Lung (tissue), 12 donors: Measurements from ENCODE around the gene GLT6D1. TPM values are rescaled to one million over a fixed set of nuclear protein-coding genes. Genes with fewer than 3 reads are reported as not detected.

Source experiments
- ATAC-seq: fragments of 200-7000 bp; cut with Tn5 transposase; one replicate; pipeline ENCODE4 v1.9.1; 2020; ENCODE audit warnings: moderate number of reproducible peaks; ENCODE audit not compliant: insufficient read depth, low FRiP score
- DNase-seq, 3 donors: peaks; one replicate each; pipeline ENCODE4 v3.0.0-alpha.2; 2013 to 2017
- H3K27ac ChIP-seq, 2 donors: one replicate each; pipeline ENCODE4 v1.5.1; 2013; ENCODE audit warnings: mild to moderate bottlenecking in 2 of 2, moderate library complexity in 2 of 2, control low read depth in 1 of 2, inconsistent platforms in 1 of 2, low read depth in 1 of 2, low read length in 1 of 2
- H3K27me3 ChIP-seq, 3 donors: one replicate each; pipeline ENCODE4 v1.5.1; 2013; ENCODE audit warnings: low read length in 2 of 3; ENCODE audit not compliant: control insufficient read depth in 3 of 3, insufficient read depth in 3 of 3
- H3K36me3 ChIP-seq, 4 donors: one replicate each; pipeline ENCODE4 v1.5.1; 2013; ENCODE audit warnings: low read length in 4 of 4, mild to moderate bottlenecking in 1 of 4, moderate library complexity in 1 of 4; ENCODE audit not compliant: control insufficient read depth in 4 of 4, insufficient read depth in 4 of 4
- H3K4me1 ChIP-seq, 5 donors: one replicate each; pipeline ENCODE4 v1.5.1; 2013; ENCODE audit warnings: low read length in 5 of 5, mild to moderate bottlenecking in 2 of 5, moderate library complexity in 1 of 5; ENCODE audit not compliant: control insufficient read depth in 5 of 5, insufficient read depth in 5 of 5
- H3K4me3 ChIP-seq: one replicate; pipeline ENCODE4 v1.5.1; 2013; ENCODE audit warnings: mild to moderate bottlenecking, control low read depth, moderate library complexity
- H3K9ac ChIP-seq, 2 donors: one replicate each; pipeline ENCODE4 v1.5.1; 2013; ENCODE audit warnings: low read length in 2 of 2, control low read depth in 1 of 2; ENCODE audit not compliant: insufficient read depth in 1 of 2
- H3K9me3 ChIP-seq, 4 donors: one replicate each; pipeline ENCODE4 v1.5.1; 2013; ENCODE audit warnings: low read length in 3 of 4, mild to moderate bottlenecking in 1 of 4, moderate library complexity in 1 of 4; ENCODE audit not compliant: control insufficient read depth in 4 of 4, insufficient read depth in 3 of 4
- CTCF ChIP-seq: IDR thresholded peaks from 2 replicates; pipeline ENCODE4 v1.5.1; 2012; ENCODE audit warnings: mild to moderate bottlenecking; ENCODE audit errors: control extremely low read depth, extremely low read depth
- WGBS, 2 donors: extraction: QIAGEN DNeasy Blood & Tissue Kit; methylation state at CpG; one replicate each; pipeline ENCODE4 v1.1.7; 2013; 5-methylcytosine and 5-hydroxymethylcytosine counted together
- polyA plus RNA-seq, 2 donors: library from polyadenylated mRNA; stranded (reverse); fragments of 200-250 nt; gene quantifications; one replicate each; pipeline ENCODE4 v1.2.1, GENCODE V29; 2013
- total RNA-seq, 2 donors: library from RNA; depleted of rRNA in 1 of 2; stranded (reverse); fragments of >200 nt in 1 of 2; gene quantifications; one replicate each; pipeline ENCODE4 v1.2.1, GENCODE V29; 2014 to 2021
- donor health status: control.
- donor health status: control.
- donor health status: Bipolar disorder and iron deficiency.
- donor health status: healthy.
- donor health status: DM: yes; HTN: yes; CAD: no.

GLT6D1 gene
- total and polyA plus RNA-seq, 4 donors, result not detected

- DNase-seq (no peak), ATAC-seq (no peak)
- Histone ChIP-seq H3K4me1 (no peaks in the 10 kb centered on the region), H3K9ac (no peak overlapping the region), H3K27ac (no peak overlapping the region), H3K27me3 (peaks cover 0 to 7% (median 3%) of the 10 kb centered on the region in 3 donors), H3K4me3 (no peak overlapping the region), H3K36me3 (no peaks in the 10 kb centered on the region), H3K9me3 (peaks cover 0 to 16% (median 2%) of the 10 kb centered on the region in 4 donors)
- WGBS, 2 donors, result 85 to 90% methylated on average over 14 of the region's 14 CpGs
- no peak for TF ChIP-seq CTCF
Measured at GRCh38 chr9:135624282-135624681, 15.1 kb downstream of the GLT6D1 start.

GRCh38 chr9:135622415-135623020, 16.8 kb downstream of the GLT6D1 start:
- H3K27me3 ChIP-seq, result peaks cover 0 to 7% (median 3%) of the 10 kb centered on the region in 3 donors
- ATAC-seq (no peak), DNase-seq (no peak)
- peaks cover 0 to 16% (median 2%) of the 10 kb centered on the region in 4 donors for H3K9me3 ChIP-seq
- H3K9ac ChIP-seq, result no peak overlapping the region
- no peak overlapping the region for H3K27ac ChIP-seq
- no peak for TF ChIP-seq CTCF
- H3K36me3 ChIP-seq, result no peaks in the 10 kb centered on the region
- 64 to 78% methylated on average over 11 of the region's 11 CpGs for WGBS, 2 donors
- H3K4me3 ChIP-seq, result no peak overlapping the region
- H3K4me1 ChIP-seq, result no peaks in the 10 kb centered on the region

- no peak overlapping the region for H3K9ac ChIP-seq
- H3K27me3 ChIP-seq, result peaks cover 0 to 7% (median 3%) of the 10 kb centered on the region in 3 donors
- H3K9me3 ChIP-seq, result peaks cover 0 to 9% (median 0%) of the 10 kb centered on the region in 4 donors
- WGBS, 2 donors, result 66 to 83% methylated on average over 7 of the region's 7 CpGs
- ATAC-seq (no peak), DNase-seq (no peak)
- H3K4me3 ChIP-seq, result no peak overlapping the region
- H3K27ac ChIP-seq, result no peak overlapping the region
- no peak for TF ChIP-seq CTCF
- H3K4me1 ChIP-seq, result no peaks in the 10 kb centered on the region
- H3K36me3 ChIP-seq, result no peaks in the 10 kb centered on the region
Measured at GRCh38 chr9:135620558-135620957, 18.8 kb downstream of the GLT6D1 start.

- DNase-seq (no peak), ATAC-seq (no peak)
- no peaks in the 10 kb centered on the region for H3K36me3 ChIP-seq
- H3K9ac ChIP-seq, result no peak overlapping the region
- H3K4me1 ChIP-seq, result no peaks in the 10 kb centered on the region
- WGBS, 2 donors, result 66 to 77% methylated on average over 10 of the region's 10 CpGs
- H3K4me3 ChIP-seq, result no peak overlapping the region
- no peak for TF ChIP-seq CTCF
- no peak overlapping the region for H3K27ac ChIP-seq
- peaks cover 0 to 6% (median 0%) of the 10 kb centered on the region in 4 donors for H3K9me3 ChIP-seq
- H3K27me3 ChIP-seq, result peaks cover 0 to 7% (median 3%) of the 10 kb centered on the region in 3 donors
Measured at GRCh38 chr9:135619599-135619886, 19.8 kb downstream of the GLT6D1 start.
